Epithelial cell of proximal tubule (primary cell): ENCODE data around the gene SCAANT1. TPM values are rescaled to one million over a fixed set of nuclear protein-coding genes. Genes with fewer than 3 reads are reported as not detected.

Source experiments
- DNase-seq: peaks from one replicate; pipeline ENCODE4 v3.0.0-alpha.2; 2011; ENCODE audit warnings: low read depth
- H3K4me3 ChIP-seq: 2 replicates; pipeline ENCODE4 v1.5.1; 2011; ENCODE audit warnings: low read depth, mild to moderate bottlenecking, low read length
- CTCF ChIP-seq: conservative IDR thresholded peaks from 2 replicates; pipeline ENCODE4 v1.5.1; 2012; ENCODE audit warnings: low read depth, mild to moderate bottlenecking, low read length
- total RNA-seq: library from RNA; depleted of rRNA; stranded (reverse); fragments of >200 nt; gene quantifications from 2 replicates; pipeline ENCODE4 v1.2.3, GENCODE V29; 2015

Gene SCAANT1
- total RNA-seq, 1 donor from 2014 or later: not detected

GRCh38 chr3:63922491-63923199 lies 10.5 kb upstream of the SCAANT1 start:
- DNase-seq: no peak
- no peak overlapping the region for H3K4me3 ChIP-seq
- no peak for TF ChIP-seq CTCF

GRCh38 chr3:63921741-63922482 lies 9.7 kb upstream of the SCAANT1 start:
- no peak overlapping the region for H3K4me3 ChIP-seq
- no peak for DNase-seq
- no peak for TF ChIP-seq CTCF

GRCh38 chr3:63920001-63920400 lies 7.8 kb upstream of the SCAANT1 start:
- no peak for DNase-seq
- no peak overlapping the region for H3K4me3 ChIP-seq
- TF ChIP-seq CTCF: no peak

GRCh38 chr3:63918321-63918720 lies 6.1 kb upstream of the SCAANT1 start:
- no peak for DNase-seq
- no peak overlapping the region for H3K4me3 ChIP-seq
- no peak for TF ChIP-seq CTCF

- H3K4me3 ChIP-seq: no peak overlapping the region
- no peak for TF ChIP-seq CTCF
- DNase-seq: no peak
Observed at GRCh38 chr3:63914312-63914711, 2.1 kb upstream of the SCAANT1 start.

- no peak for TF ChIP-seq CTCF
- DNase-seq: no peak
Observed at GRCh38 chr3:63912768-63913588, 795 bp upstream of the SCAANT1 start.

More at GRCh38 chr3:63912768-63913588, 795 bp upstream of the SCAANT1 start:
- peak overlapping the region; percentile 73 for H3K4me3 ChIP-seq
